Heart right ventricle (tissue), 16 donors: ENCODE results near the gene TBL1XR1. TPM values are rescaled to one million over a fixed set of nuclear protein-coding genes. Genes with fewer than 3 reads are reported as not detected.

Source experiments
- ATAC-seq, 8 donors: fragments of 200-7000 bp; cut with Tn5 transposase; one replicate each; pipeline ENCODE4 v1.9.1; 2020; ENCODE audit warnings: mild to moderate bottlenecking in 8 of 8, moderate library complexity in 8 of 8, moderate number of reproducible peaks in 1 of 8
- DNase-seq, 2 donors: peaks; one replicate each; pipeline ENCODE4 v3.0.0-alpha.2; 2020
- H3K27ac ChIP-seq, 10 donors: fragments of 200-600 bp; sonication (generic) in 2 of 10; one replicate each; pipeline versions ENCODE4 v1.5.0 to v1.8.0; 2020 to 2022; ENCODE audit warnings: mild to moderate bottlenecking in 3 of 10
- H3K27me3 ChIP-seq, 7 donors: fragments of 200-600 bp; one replicate each; pipeline ENCODE4 v1.8.0; 2021 to 2022; ENCODE audit warnings: mild to moderate bottlenecking in 2 of 7
- H3K36me3 ChIP-seq, 9 donors: fragments of 200-600 bp; sonication (generic) in 1 of 9; one replicate each; pipeline versions ENCODE4 v1.5.0 to v1.8.0; 2020 to 2022; ENCODE audit warnings: mild to moderate bottlenecking in 2 of 9
- H3K4me1 ChIP-seq, 9 donors: fragments of 200-600 bp; sonication (generic) in 1 of 9; one replicate each; pipeline versions ENCODE4 v1.5.0 to v1.8.0; 2020 to 2022; ENCODE audit warnings: mild to moderate bottlenecking in 4 of 9
- H3K4me3 ChIP-seq, 10 donors: fragments of 200-600 bp; sonication (generic) in 2 of 10; one replicate each; pipeline versions ENCODE4 v1.5.0 to v1.8.0; 2020 to 2022; ENCODE audit warnings: mild to moderate bottlenecking in 7 of 10, moderate library complexity in 2 of 10
- H3K9me3 ChIP-seq, 11 donors: fragments of 200-600 bp in 10 of 11; sonication (generic) in 2 of 11; one replicate each; pipeline versions ENCODE4 v1.5.0 to v1.8.0; 2013 to 2022; ENCODE audit warnings: mild to moderate bottlenecking in 2 of 11, control low read depth in 1 of 11, moderate library complexity in 1 of 11
- CTCF ChIP-seq, 9 donors: fragments of 200-600 bp; sonication (generic) in 2 of 9; IDR thresholded peaks; one replicate each; pipeline versions ENCODE4 v1.5.0 to v1.8.0; 2021 to 2022; ENCODE audit warnings: antibody characterized with exemption in 9 of 9, mild to moderate bottlenecking in 5 of 9, moderate library complexity in 1 of 9
- WGBS, 2 donors: extraction: QIAGEN DNeasy Blood & Tissue Kit; methylation state at CpG; one replicate each; pipeline ENCODE4 v1.1.7; 2013; ENCODE audit warnings: inconsistent platforms in 1 of 2; 5-methylcytosine and 5-hydroxymethylcytosine counted together
- intact Hi-C, 10 donors: fragments of 100-400 bp; cut with DNase I; formaldehyde crosslinking; loops; one replicate each; pipeline versions ENCODE4 v1.11.1 to v1.14.2; 2022
- polyA plus RNA-seq, 2 donors: library from polyadenylated mRNA; stranded (reverse); fragments of 200-250 nt; gene quantifications; one replicate each; pipeline ENCODE4 v1.2.3, GENCODE V29; 2013
- total RNA-seq, 10 donors: library from RNA; stranded (reverse); fragmentation: NEBNext Ultra II Directional in 3 of 10; extraction: Animal tissue kit (Norgen Biotek cat#: 25700) in 3 of 10; gene quantifications; one replicate each; pipeline versions ENCODE4 v1.2.1 to v1.2.4, GENCODE V29; 2021 to 2023
- donor health status: Arrhythmogenic right ventricular cardiomyopathy.
- donor health status: ischemic (EF 13 %, LVEDD 7.1; RV severe dilation, severe dysfunction).
- donor health status: healthy with polysubstance abuse.
- donor health status: DM: no; HTN: yes; CAD: no.
- donor health status: DM: no; HTN: no; CAD: no.
- donor health status: ischemic (EF 25% LVEDD 6.9; RV normal size, moderate dysfunction).
- donor health status: ischemic (EF 25% LVEDD 5.7; RV mildly dilated, moderate dysfunction).
- donor health status: healthy.
- donor health status: DM: yes; HTN: yes; CAD: no.
- donor health status: Ischemic cardiomyopathy.
- donor health status: ischemic (EF 35%, LVEDD 5.7; RV mildly dilated, moderate dysfunction).
- donor health status: nonischemic (EF 11% LVEDD 7.7; RV severe dilation, severe dysfunction).
- donor health status: DM: yes; HTN: yes; CAD: no.
- donor health status: PGD.
- donor health status: ischemic (EF 29% LVEDD 5.4; RV normal size, mild dysfunction).
- donor health status: nonischemic (EF 23%, LVEDD 6.1; RV moderate dilation, normal function).

The TBL1XR1 gene
- total and polyA plus RNA-seq, 12 donors: 25.7 to 184 (median 121) TPM

- WGBS, 2 donors: 63 to 76% methylated on average over 8 of the region's 8 CpGs
- Histone ChIP-seq H3K9me3 (peaks cover 0 to 8% (median 0%) of the 10 kb centered on the region in 11 donors), H3K36me3 (no peaks in the 10 kb centered on the region), H3K27me3 (no peaks in the 10 kb centered on the region), H3K4me1 (peaks cover 0 to 40% (median 7%) of the 10 kb centered on the region in 9 donors), H3K27ac (peak overlapping the region in 1 of 10 donors; percentile 78), H3K4me3 (peak overlapping the region in 1 of 10 donors; percentile 21)
- TF ChIP-seq CTCF (IDR thresholded peaks at IDR 0.05): no peak
- intact Hi-C loops: loop anchor here in 2 of 10 donors (10.0 kb wide), 2 partner anchors 73 to 83 kb away; no protein-coding TSS in a partner anchor
- DNase-seq (no peak), ATAC-seq (no peak)
Measured at GRCh38 chr3:177201700-177202397, 4.6 kb upstream of the TBL1XR1 start.

- WGBS, 2 donors: 71 to 74% methylated on average over 6 of the region's 6 CpGs
- no peaks in the 10 kb centered on the region for H3K36me3 ChIP-seq
- peaks cover 0 to 7% (median 0%) of the 10 kb centered on the region in 11 donors for H3K9me3 ChIP-seq
- peak overlapping the region in 9 of 10 donors; percentile 10 to 99 (median 58) for H3K27ac ChIP-seq
- H3K4me3 ChIP-seq: no peak overlapping the region
- no peak for ATAC-seq
- no peak for DNase-seq
- intact Hi-C loops: loop anchor here (2.0 to 10.0 kb wide), 14 partner anchors 74 to 1183 kb away; no protein-coding TSS in a partner anchor
- H3K4me1 ChIP-seq: peaks cover 0 to 51% (median 16%) of the 10 kb centered on the region in 9 donors
- TF ChIP-seq CTCF (IDR thresholded peaks at IDR 0.05): no peak
- H3K27me3 ChIP-seq: no peaks in the 10 kb centered on the region
Measured at GRCh38 chr3:177199206-177199760, 2.0 kb upstream of the TBL1XR1 start.

- 1 to 2% methylated on average over 49 to 53 of the region's 57 CpGs for WGBS, 2 donors
- peak in 1 of 2 donors; percentile 54 for DNase-seq
Measured at GRCh38 chr3:177197727-177198460, 612 bp upstream of the TBL1XR1 start.

More at GRCh38 chr3:177197727-177198460, 612 bp upstream of the TBL1XR1 start:
- Histone ChIP-seq H3K9me3 (peaks cover 0 to 3% (median 0%) of the 10 kb centered on the region in 11 donors), H3K4me1 (peaks cover 0 to 61% (median 25%) of the 10 kb centered on the region in 9 donors), H3K36me3 (no peaks in the 10 kb centered on the region), H3K27me3 (no peaks in the 10 kb centered on the region), H3K27ac (peak overlapping the region; percentile 80 to 99 (median 96)), H3K4me3 (peak overlapping the region in 9 of 10 donors; percentile 52 to 86 (median 83))
- no peak for TF ChIP-seq CTCF (IDR thresholded peaks at IDR 0.05)
- peak; percentile 32 to 83 (median 52) for ATAC-seq
- intact Hi-C loops: loop anchor here (1.0 to 10.0 kb wide), 19 partner anchors 73 to 1184 kb away; no protein-coding TSS in a partner anchor
